HG03103 (cell line): ENCODE measurements around the gene TF.
"Not testable (repeated sequence)": the region's sequence is repeated elsewhere in the genome, so short reads cannot be mapped to it uniquely, and the experiment has no call there.

Source experiments
- ATAC-seq: cut with Tn5 transposase; IDR thresholded peaks from one replicate; pipeline ENCODE4 v1.9.1; 2021; ENCODE audit warnings: low read depth; ENCODE audit not compliant: unreplicated experiment

TF gene

GRCh38 chr3:133745981-133746711 is at the start of gene TF:
Gene TF (plus strand): TSS chr3:133746393. CDS start chr3:133746441, 48 bp downstream.
- no peak for ATAC-seq

DNA sequence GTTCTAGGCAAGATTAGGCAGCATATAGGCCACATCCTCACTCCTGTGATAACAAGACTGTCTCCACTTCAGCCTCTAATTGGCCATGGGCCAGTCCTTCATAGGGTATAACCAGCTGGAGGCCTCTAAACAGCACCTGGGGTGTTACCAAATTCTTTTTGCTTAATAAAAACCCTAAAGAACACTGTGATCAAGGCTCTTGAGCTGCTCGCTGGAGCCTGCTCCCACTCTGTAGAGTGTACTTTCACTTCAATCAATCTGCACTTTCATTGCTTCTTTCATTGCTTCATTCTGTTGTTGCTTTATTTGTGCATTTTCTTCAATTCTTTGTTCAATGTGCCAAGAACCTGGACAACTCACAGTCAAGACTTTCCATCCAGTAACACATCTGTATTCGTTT is 48.2 kb upstream of the TF start:
- ATAC-seq = no peak

DNA sequence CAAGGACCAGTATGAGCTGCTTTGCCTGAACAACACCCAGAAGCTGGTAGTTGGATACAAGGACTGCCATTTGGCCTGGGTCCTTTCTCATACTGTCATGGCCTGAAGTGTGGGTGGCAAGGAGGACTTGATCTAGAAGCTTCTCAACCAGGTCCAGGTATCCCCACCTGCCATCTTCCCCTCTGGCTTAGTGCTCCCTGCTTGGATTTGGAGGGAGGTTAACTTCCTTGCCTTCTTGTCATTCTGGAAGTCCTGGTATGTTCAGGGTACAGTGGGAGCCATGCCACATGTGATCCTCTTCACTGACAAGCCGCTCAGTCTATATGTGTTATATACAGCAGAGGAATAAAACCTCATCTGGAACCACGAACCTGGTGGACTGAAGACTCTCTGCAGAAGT is 46.7 kb upstream of the TF start:
- ATAC-seq = no peak

DNA sequence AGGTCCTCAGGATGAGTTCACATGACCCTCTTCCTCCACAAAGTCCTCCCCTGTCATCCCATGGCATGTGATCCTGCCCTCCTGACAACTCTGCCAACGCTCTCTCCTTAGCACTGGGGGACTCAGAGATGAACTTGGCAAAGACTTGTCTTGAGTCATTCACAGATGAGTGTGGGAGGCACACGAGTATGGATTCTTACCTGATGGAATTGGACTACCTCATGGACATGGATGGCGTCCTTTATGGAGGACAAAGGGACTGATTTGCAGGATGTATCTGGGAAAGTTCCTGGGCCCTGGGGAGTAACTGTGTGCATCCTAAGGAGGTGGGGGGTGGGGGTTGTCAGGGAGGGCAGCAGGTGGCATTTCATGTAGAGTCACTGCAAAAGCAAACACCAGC is 46.3 kb upstream of the TF start:
- no peak for ATAC-seq

GRCh38 chr3:133700351-133700750 is 45.8 kb upstream of the TF start:
- no peak for ATAC-seq

- no peak for ATAC-seq
Observed at GRCh38 chr3:133701435-133702358, 44.5 kb upstream of the TF start.

DNA sequence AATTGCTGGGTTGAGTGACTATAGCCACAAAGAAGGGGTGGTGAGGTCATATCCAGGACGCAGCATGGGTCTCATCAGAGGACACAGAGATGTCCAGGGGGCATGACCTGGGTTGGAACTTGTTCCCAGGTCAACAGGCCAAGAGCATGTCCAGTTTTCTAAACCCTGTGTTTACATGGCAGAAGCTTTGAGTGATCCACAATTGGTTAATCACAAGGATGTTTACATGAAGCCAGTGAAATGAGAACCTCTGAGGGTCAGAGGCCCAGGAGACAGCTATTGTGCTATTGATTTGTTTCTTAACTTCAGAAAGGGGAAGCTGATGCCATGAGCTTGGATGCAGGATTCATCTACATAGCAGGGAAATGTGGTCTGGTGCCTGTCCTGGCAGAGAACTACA is 42.3 kb upstream of the TF start:
- no peak for ATAC-seq

DNA sequence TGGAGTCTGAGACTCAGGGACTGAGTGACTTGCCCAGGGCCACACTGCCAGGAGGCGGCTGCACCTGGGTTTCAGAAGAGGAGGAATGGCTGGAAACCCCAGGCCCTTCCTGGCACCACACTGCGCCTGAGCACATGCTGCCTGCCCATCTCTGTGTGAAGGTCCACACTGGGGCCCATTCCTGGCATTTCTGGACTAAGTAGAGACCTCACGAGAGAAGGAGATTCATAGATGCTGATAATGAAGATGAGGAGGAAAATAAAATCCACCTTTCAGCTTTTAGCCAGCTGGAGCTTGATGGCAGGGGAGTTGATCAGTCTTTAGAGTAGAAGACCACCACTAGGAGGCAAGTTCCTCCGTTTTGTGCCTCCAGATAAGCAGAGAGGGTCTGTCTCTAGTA is 40.2 kb upstream of the TF start:
- no peak for ATAC-seq

DNA sequence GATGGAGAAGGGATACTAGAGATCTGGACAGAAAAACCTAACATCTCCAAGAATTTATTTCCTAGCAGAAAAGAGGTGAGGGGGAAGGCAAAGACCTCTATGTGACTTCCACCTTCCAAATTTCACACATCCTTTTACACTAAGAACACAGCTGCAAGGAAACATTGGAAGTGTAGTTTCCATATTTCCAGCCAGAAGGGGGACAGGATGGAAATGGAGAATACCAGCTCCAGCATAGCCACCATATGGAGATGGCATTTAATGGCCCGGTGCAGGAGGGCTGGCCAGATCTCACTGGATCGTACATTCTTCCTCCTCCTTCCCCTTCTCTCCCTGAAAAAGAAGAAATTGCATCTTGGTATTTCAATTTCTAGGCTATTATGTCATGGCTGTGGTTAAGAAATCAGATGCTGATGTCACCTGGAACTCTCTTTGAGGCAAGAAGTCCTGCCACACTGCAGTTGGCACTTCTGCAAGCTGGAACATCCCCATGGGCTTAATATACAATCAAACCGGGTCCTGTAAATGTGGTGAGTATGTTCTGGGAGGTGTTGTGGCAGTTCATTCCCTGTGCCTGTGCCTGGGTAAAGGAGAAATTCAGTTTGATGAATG is 36.9 kb upstream of the TF start:
- ATAC-seq = no peak

- ATAC-seq = no peak
Observed at GRCh38 chr3:133711013-133711412, 35.2 kb upstream of the TF start.

DNA sequence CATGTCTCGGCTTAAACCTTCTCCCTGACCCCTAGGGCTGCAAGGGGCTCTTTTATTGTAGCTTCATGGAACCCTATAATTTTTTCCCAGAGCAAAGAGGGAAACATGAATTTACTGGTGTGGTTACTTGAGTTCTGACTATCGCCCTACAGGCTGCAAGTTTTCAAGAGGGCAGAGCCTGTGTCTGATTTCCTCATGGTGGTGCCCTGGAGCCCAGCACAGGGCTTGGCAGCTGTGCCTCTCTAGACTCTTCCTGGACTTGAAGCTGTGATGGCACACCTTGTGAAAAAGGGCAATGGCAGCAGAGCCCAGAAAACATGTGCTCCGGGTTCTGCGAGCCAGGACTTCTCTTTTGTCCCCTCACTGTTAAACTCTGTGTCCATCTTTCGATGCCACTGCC is 34.2 kb upstream of the TF start:
- no peak for ATAC-seq

DNA sequence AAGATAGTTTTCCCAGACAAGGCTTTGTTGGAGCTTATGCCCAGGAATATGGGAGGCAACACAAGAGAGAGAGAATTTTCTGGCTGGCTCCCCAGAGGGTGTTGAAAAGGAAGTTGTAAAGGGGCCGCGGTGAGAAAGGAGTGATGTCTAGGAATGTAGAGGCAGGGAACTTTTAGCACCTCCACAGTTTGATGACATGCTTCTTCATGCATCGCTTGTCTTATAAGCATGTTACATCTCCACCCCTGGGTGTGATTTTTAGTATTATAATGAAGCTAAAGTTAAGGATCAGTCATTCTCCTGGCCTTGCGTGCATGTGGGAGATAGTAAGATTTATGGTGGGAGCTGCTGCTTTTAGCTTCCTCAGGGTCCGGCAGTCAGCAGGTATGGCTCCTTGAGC is 32.8 kb upstream of the TF start:
- ATAC-seq = no peak

- no peak for ATAC-seq
Observed at GRCh38 chr3:133717424-133717823, 28.8 kb upstream of the TF start.

DNA sequence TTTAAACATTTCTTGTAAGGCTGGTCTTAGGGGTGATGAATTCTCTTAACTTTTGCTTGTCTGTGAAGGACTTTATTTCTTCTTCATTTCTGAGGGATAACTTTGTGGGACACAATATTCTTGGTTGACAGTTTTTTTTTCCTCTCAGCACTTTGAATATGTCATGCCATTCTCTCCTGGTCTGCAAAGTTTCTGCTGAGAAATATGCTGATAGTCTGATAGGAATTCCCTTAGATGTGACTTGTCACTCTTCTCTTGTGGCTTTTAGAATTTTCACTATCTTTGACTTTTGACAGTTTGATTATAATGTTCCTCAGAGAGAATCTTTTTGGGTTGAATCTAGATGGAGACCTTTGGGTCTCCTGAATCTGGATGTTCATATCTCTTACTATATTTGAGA is 23.3 kb upstream of the TF start:
- ATAC-seq = no peak

DNA sequence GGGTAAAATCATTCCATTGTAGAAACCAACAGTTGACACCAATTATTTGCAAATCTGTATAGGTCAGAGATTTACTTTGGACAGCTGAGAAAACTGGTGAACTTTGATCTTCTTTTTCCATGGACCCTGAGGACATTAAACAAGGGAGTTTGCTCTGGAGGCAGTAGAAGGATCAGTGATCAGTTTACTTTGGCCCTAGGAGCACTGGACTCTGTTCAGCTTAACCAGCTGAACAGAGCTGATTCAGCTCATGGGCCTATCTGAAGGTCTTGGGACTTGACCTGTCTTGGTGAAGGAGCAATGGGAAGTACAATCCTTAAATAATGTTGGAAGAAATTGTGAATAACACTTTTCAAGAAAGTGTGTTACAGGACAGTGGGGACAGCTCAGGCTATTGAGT is 15.2 kb upstream of the TF start:
- ATAC-seq = no peak

DNA sequence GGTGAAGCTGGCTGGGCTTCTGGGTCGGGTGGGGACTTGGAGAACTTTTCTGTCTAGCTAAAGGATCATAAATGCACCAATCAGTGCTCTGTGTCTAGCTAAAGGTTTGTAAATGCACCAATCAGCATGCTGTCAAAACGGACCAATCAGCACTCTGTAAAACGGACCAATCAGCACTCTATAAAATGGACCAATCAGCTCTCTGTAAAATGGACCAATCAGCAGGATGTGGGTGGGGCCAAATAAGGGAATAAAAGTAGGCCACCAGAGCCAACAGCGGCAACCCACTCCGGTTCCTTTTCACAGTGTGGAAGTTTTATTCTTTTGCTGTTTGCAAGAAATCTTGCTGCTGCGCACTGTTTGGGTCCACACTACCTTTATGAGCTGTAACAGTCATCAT is 14.0 kb upstream of the TF start:
- not testable (repeated sequence) for ATAC-seq

DNA sequence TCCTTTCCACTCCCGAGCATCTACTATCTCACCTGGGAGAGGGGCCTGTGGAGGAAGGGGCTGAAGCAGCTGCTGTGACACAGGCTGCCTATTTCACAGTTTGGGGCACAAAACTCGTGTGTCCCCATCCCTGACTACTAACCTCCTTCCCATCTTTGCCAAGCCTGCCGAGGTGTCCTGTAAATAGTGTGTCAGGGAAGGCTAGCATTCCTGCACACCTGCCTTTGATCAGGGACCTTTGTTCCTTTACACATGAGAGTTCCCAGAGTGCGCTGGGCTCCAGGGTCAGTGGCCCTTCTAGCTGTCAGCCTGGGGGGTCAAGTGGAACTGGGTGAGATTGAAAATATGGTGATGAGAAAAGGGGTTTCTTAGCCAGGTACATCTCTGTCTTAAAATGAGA is 13.0 kb upstream of the TF start:
- ATAC-seq = no peak

DNA sequence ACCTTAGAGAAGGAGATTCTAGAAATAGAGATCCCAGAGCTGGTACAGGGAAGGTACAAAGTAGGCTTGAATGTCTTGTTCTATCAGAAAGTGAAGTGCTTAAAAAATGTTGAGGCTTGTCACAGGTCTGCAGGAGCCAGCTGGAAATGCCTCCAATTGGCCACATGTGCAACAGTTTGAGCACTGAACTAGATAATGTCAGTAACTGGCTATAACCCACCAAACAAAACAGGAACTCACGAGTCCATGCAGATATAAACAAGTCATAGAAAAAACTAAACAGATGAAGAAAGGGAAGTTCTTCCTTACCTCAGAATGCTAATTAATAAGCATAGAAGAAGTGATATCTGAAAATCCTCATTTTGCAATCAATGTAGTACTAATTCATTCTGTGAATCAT is 11.9 kb upstream of the TF start:
- no peak for ATAC-seq

- no peak for ATAC-seq
Observed at GRCh38 chr3:133742351-133743091, 3.7 kb upstream of the TF start.

GRCh38 chr3:133744241-133744640 is 2.0 kb upstream of the TF start:
- no peak for ATAC-seq

DNA sequence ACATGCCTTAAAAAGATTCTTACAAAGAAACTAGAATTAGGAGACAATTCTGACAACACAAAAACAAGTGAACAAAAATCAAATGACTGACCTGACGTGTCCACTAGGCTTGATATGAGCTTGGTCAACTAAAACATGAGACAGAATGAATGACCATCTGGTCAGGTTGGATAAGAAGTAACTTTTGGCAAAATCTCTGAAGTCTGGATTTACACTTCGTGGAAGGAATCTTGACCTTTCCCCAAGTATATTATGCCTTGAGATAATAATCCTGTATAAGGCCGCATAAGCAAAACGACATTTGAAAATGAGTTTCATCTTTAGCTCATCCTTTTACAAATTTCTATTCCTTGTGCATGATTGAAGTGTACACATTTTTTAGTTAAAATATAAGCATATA is 1.1 kb upstream of the TF start:
- ATAC-seq = no peak
